HepG2 (cell line): Measurements from ENCODE around the gene GTF2H4. TPM values are rescaled to one million over a fixed set of nuclear protein-coding genes. Genes with fewer than 3 reads are reported as not detected.

Experiments used
- SYNCRIP ChIP-seq: fragments of 200-400 bp; formaldehyde crosslinking; IDR thresholded peaks from 2 replicates; pipeline ENCODE4 v1.6.1; 2018; ENCODE audit warnings: mild to moderate bottlenecking, low read depth, low read length; ENCODE audit not compliant: insufficient read depth
- ZNF709 ChIP-seq: sonication (generic); formaldehyde crosslinking; IDR thresholded peaks from 2 replicates; pipeline ENCODE4 v1.5.0; 2020; ENCODE audit warnings: mild to moderate bottlenecking, missing genetic modification reagents
- polyA plus RNA-seq, 8 experiments: library from polyadenylated mRNA; depleted of rRNA in 3 of 8; stranded (reverse) in 7 of 8; unstranded in 1 of 8; fragments of >200 nt; fragmentation: Illumina TruSeq in 4 of 8; extraction: Trizol in 4 of 8; gene quantifications; 2 replicates each; pipeline versions ENCODE4 v1.2.1 to v1.2.3, GENCODE V29; 2011 to 2016; ENCODE audit warnings: low read depth in 4 of 8, missing spikeins in 1 of 8, mixed read lengths in 1 of 8; ENCODE audit not compliant: insufficient read depth in 1 of 8
- total RNA-seq, 5 experiments: library from RNA; depleted of rRNA; stranded (reverse); fragments of >200 nt; fragmentation: Illumina TruSeq; extraction: Trizol; gene quantifications; 2 replicates each; pipeline ENCODE4 v1.2.3, GENCODE V29; 2016; ENCODE audit warnings: low read depth in 1 of 5
- TF ChIP-seq, protein P1 (sequence below): sonication (generic); formaldehyde crosslinking; IDR thresholded peaks from 2 replicates; pipeline ENCODE4 v1.4.0; 2020; ENCODE audit warnings: missing genetic modification reagents, mild to moderate bottlenecking, borderline replicate concordance
- TF ChIP-seq, protein P2 (sequence below), 2 experiments: fragments of 450-650 bp in 1 of 2; sonication (generic) in 1 of 2; formaldehyde crosslinking in 1 of 2; IDR thresholded peaks; 2 replicates each; pipeline versions ENCODE4 v1.6.1 to v1.8.0; 2016 to 2022; ENCODE audit warnings: antibody characterized with exemption in 1 of 2, mild to moderate bottlenecking in 1 of 2, missing genetic modification reagents in 1 of 2
- TF ChIP-seq, protein P3 (sequence below): sonication (generic); formaldehyde crosslinking; IDR thresholded peaks from 2 replicates; pipeline ENCODE4 v1.8.1; 2023; ENCODE audit warnings: missing genetic modification reagents, mild to moderate bottlenecking, borderline replicate concordance
- TF ChIP-seq, protein P4 (sequence below): sonication (generic); formaldehyde crosslinking; IDR thresholded peaks from 2 replicates; pipeline ENCODE4 v1.5.0; 2020; ENCODE audit warnings: mild to moderate bottlenecking, missing genetic modification reagents
- TF ChIP-seq, protein P5 (sequence below): sonication (generic); formaldehyde crosslinking; IDR thresholded peaks from 2 replicates; pipeline ENCODE4 v1.9.0; 2022; ENCODE audit warnings: missing genetic modification reagents, mild to moderate bottlenecking, borderline replicate concordance
- TF ChIP-seq, protein P6 (sequence below): sonication (generic); formaldehyde crosslinking; IDR thresholded peaks from 2 replicates; pipeline ENCODE4 v1.5.0; 2020; ENCODE audit warnings: mild to moderate bottlenecking, missing genetic modification reagents

Gene GTF2H4
- total and polyA plus RNA-seq, 2 of the 13 experiments (the other 11 are each of a cell fraction or from before 2014, with no cell fraction given), result 15.9 to 49.3 TPM

DNA sequence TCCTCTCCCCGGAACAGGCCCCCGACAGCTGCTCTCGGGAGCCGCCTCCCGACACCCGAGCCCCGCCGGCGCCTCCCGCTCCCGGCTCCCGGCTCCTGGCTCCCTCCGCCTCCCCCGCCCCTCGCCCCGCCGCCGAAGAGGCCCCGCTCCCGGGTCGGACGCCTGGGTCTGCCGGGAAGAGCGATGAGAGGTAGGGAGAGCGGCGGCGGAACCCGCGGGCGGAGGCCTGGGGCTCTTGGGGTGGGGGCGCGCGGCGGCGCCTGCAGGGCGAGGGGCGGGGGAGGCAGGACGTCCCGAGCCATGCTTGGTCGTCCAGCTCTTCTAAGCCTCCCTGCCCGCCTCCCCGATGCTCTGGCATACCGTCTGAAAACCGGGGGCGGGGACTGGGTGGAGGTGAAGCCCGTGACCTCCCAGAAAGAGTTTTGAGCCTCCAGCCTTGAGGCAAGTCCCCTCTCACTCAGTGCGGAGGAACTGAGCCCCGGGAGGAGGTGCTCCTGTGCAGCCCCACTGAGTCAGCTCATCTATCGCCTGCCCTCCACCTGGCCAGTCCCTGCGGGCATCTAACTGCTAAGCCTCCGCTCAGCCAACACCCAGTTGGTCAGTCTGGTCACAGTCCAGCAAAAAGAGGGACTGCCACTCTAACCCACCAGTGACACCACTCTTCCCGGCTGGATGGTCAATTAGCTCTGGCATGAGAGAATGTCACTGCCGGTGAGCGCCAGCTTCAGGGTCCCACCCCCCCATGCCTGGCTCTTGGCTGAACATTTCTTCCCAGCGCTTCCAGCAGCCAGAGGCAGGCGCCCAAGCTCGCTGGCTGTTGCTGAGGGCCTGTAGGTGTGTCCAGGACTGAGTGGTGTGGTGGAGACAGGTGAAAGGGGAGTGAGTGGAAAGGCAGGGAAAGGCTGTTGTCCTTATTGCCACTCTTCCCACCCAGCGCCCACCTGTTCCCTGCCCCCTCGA, 23.2 kb upstream of the GTF2H4 start (continued):
- TF ChIP-seq, protein P1, sequence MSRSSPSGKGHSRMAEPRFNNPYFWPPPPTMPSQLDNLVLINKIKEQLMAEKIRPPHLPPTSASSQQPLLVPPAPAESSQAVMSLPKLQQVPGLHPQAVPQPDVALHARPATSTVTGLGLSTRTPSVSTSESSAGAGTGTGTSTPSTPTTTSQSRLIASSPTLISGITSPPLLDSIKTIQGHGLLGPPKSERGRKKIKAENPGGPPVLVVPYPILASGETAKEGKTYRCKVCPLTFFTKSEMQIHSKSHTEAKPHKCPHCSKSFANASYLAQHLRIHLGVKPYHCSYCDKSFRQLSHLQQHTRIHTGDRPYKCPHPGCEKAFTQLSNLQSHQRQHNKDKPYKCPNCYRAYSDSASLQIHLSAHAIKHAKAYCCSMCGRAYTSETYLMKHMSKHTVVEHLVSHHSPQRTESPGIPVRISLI (CRISPR knock-in tag), result 0 out of 2 replicates have a peak, but pooled peaks have one; percentile 31
- no peak; the same call in 1 of the 2 replicates for TF ChIP-seq ZNF709 (CRISPR knock-in tag)
- TF ChIP-seq, protein P2, sequence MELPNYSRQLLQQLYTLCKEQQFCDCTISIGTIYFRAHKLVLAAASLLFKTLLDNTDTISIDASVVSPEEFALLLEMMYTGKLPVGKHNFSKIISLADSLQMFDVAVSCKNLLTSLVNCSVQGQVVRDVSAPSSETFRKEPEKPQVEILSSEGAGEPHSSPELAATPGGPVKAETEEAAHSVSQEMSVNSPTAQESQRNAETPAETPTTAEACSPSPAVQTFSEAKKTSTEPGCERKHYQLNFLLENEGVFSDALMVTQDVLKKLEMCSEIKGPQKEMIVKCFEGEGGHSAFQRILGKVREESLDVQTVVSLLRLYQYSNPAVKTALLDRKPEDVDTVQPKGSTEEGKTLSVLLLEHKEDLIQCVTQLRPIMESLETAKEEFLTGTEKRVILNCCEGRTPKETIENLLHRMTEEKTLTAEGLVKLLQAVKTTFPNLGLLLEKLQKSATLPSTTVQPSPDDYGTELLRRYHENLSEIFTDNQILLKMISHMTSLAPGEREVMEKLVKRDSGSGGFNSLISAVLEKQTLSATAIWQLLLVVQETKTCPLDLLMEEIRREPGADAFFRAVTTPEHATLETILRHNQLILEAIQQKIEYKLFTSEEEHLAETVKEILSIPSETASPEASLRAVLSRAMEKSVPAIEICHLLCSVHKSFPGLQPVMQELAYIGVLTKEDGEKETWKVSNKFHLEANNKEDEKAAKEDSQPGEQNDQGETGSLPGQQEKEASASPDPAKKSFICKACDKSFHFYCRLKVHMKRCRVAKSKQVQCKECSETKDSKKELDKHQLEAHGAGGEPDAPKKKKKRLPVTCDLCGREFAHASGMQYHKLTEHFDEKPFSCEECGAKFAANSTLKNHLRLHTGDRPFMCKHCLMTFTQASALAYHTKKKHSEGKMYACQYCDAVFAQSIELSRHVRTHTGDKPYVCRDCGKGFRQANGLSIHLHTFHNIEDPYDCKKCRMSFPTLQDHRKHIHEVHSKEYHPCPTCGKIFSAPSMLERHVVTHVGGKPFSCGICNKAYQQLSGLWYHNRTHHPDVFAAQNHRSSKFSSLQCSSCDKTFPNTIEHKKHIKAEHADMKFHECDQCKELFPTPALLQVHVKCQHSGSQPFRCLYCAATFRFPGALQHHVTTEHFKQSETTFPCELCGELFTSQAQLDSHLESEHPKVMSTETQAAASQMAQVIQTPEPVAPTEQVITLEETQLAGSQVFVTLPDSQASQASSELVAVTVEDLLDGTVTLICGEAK (IDR thresholded peaks at IDR 0.05), result no peak
- TF ChIP-seq, protein P2 (CRISPR knock-in tag; IDR thresholded peaks at IDR 0.05), result no peak
- TF ChIP-seq, protein P3, sequence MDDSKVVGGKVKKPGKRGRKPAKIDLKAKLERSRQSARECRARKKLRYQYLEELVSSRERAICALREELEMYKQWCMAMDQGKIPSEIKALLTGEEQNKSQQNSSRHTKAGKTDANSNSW (CRISPR knock-in tag), result no peak
- no peak for TF ChIP-seq SYNCRIP
- TF ChIP-seq, protein P4, sequence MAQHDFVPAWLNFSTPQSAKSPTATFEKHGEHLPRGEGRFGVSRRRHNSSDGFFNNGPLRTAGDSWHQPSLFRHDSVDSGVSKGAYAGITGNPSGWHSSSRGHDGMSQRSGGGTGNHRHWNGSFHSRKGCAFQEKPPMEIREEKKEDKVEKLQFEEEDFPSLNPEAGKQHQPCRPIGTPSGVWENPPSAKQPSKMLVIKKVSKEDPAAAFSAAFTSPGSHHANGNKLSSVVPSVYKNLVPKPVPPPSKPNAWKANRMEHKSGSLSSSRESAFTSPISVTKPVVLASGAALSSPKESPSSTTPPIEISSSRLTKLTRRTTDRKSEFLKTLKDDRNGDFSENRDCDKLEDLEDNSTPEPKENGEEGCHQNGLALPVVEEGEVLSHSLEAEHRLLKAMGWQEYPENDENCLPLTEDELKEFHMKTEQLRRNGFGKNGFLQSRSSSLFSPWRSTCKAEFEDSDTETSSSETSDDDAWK (CRISPR knock-in tag), result no peak
- TF ChIP-seq, protein P5, sequence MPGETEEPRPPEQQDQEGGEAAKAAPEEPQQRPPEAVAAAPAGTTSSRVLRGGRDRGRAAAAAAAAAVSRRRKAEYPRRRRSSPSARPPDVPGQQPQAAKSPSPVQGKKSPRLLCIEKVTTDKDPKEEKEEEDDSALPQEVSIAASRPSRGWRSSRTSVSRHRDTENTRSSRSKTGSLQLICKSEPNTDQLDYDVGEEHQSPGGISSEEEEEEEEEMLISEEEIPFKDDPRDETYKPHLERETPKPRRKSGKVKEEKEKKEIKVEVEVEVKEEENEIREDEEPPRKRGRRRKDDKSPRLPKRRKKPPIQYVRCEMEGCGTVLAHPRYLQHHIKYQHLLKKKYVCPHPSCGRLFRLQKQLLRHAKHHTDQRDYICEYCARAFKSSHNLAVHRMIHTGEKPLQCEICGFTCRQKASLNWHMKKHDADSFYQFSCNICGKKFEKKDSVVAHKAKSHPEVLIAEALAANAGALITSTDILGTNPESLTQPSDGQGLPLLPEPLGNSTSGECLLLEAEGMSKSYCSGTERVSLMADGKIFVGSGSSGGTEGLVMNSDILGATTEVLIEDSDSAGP (CRISPR knock-in tag), result peak; percentile 48
- TF ChIP-seq, protein P6, sequence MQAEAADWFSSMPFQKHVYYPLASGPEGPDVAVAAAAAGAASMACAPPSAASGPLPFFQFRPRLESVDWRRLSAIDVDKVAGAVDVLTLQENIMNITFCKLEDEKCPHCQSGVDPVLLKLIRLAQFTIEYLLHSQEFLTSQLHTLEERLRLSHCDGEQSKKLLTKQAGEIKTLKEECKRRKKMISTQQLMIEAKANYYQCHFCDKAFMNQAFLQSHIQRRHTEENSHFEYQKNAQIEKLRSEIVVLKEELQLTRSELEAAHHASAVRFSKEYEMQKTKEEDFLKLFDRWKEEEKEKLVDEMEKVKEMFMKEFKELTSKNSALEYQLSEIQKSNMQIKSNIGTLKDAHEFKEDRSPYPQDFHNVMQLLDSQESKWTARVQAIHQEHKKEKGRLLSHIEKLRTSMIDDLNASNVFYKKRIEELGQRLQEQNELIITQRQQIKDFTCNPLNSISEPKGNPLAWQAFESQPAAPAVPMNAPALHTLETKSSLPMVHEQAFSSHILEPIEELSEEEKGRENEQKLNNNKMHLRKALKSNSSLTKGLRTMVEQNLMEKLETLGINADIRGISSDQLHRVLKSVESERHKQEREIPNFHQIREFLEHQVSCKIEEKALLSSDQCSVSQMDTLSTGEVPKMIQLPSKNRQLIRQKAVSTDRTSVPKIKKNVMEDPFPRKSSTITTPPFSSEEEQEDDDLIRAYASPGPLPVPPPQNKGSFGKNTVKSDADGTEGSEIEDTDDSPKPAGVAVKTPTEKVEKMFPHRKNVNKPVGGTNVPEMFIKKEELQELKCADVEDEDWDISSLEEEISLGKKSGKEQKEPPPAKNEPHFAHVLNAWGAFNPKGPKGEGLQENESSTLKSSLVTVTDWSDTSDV (CRISPR knock-in tag), result 0 out of 2 replicates have a peak, but pooled peaks have one; percentile 58
